ENCODE data around the gene MPP1. TPM values are rescaled to one million over a fixed set of nuclear protein-coding genes. Genes with fewer than 3 reads are reported as not detected.
A peak's percentile ranks its signal among the peaks of the same experiment; 100 is the strongest.

The MPP1 gene
- total RNA-seq, 1 donor from 2014 or later, result 36.3 TPM

GRCh38 chrX:154738011-154738738 lies 67.1 kb downstream of the MPP1 start:
- intact Hi-C loops (cut with micrococcal nuclease), result no loop called here
- DNase-seq, result peak; percentile 63
- ATAC-seq, result peak; percentile 64

GRCh38 chrX:154737136-154737535 lies 68.1 kb downstream of the MPP1 start:
- ATAC-seq (no peak), DNase-seq (no peak)
- intact Hi-C loops (cut with micrococcal nuclease), result no loop called here

GRCh38 chrX:154735695-154736393 lies 69.4 kb downstream of the MPP1 start:
- intact Hi-C loops (cut with micrococcal nuclease), result no loop called here
- DNase-seq (peak; percentile 80), ATAC-seq (peak; percentile 81)

GRCh38 chrX:154734061-154734781 lies 71.1 kb downstream of the MPP1 start:
- ATAC-seq, result peak; percentile 29
- DNase-seq, result peak; percentile 39
- intact Hi-C loops (cut with micrococcal nuclease), result no loop called here

GRCh38 chrX:154733066-154733425 lies 72.2 kb downstream of the MPP1 start:
- no peak for ATAC-seq
- intact Hi-C loops (cut with micrococcal nuclease), result no loop called here
- no peak for DNase-seq

GRCh38 chrX:154732421-154733065 lies 72.7 kb downstream of the MPP1 start:
- DNase-seq, result no peak
- intact Hi-C loops (cut with micrococcal nuclease), result no loop called here
- ATAC-seq, result no peak

GRCh38 chrX:154731881-154732280 lies 73.4 kb downstream of the MPP1 start:
- DNase-seq (no peak), ATAC-seq (peak; percentile 51)
- intact Hi-C loops (cut with micrococcal nuclease), result no loop called here

GRCh38 chrX:154731184-154731583 lies 74.1 kb downstream of the MPP1 start:
- intact Hi-C loops (cut with micrococcal nuclease), result no loop called here
- no peak for DNase-seq
- ATAC-seq, result no peak

- intact Hi-C loops (cut with micrococcal nuclease), result no loop called here
- peak; percentile 30 for ATAC-seq
- DNase-seq, result peak; percentile 38
Measured at GRCh38 chrX:154730253-154730891, 74.9 kb downstream of the MPP1 start.

- no peak for DNase-seq
- intact Hi-C loops (cut with micrococcal nuclease), result no loop called here
- ATAC-seq, result peak; percentile 56
Measured at GRCh38 chrX:154729439-154729838, 75.8 kb downstream of the MPP1 start.

Other genes starting within 250 kb of the MPP1 start
- not detected for gene CTAG1A, start 220.4 kb downstream of the MPP1 start, total RNA-seq
- gene CTAG1B, start 186.2 kb downstream of the MPP1 start, total RNA-seq, result not detected
- not detected for gene CTAG2, start 151.9 kb downstream of the MPP1 start, total RNA-seq
- 14.1 TPM for gene GAB3, start 54.4 kb downstream of the MPP1 start, total RNA-seq
- 24.1 TPM for gene DKC1, start 42.6 kb downstream of the MPP1 start, total RNA-seq
- not detected for gene SMIM9, start 29.2 kb upstream of the MPP1 start, total RNA-seq
- gene F8A1, start 80.9 kb upstream of the MPP1 start, total RNA-seq, result 30.6 TPM
- 49.4 TPM for gene F8, start 217.2 kb upstream of the MPP1 start, total RNA-seq
- gene FUNDC2, start 221.4 kb upstream of the MPP1 start, total RNA-seq, result 389 TPM